Measurements from ENCODE around the gene GRK6. TPM values are rescaled to one million over a fixed set of nuclear protein-coding genes. Genes with fewer than 3 reads are reported as not detected.
"Not testable (repeated sequence)": the region's sequence is repeated elsewhere in the genome, so short reads cannot be mapped to it uniquely, and the experiment has no call there.

The GRK6 gene
- total RNA-seq, 4 donors from 2014 or later: 29.1 to 62.2 (median 37.1) TPM

GRCh38 chr5:177484902-177485549 is 58.5 kb downstream of the GRK6 start:
- peaks cover 44% of the 10 kb centered on the region for H3K36me3 ChIP-seq
- H3K4me1 ChIP-seq: no peaks in the 10 kb centered on the region
- no peaks in the 10 kb centered on the region for H3K9me3 ChIP-seq
- TF ChIP-seq EP300 (IDR thresholded peaks at IDR 0.05) (no peak), POLR2AphosphoS5 (IDR thresholded peaks at IDR 0.05) (no peak), POLR2A (IDR thresholded peaks at IDR 0.05) (no peak), CTCF (IDR thresholded peaks at IDR 0.05) (no peak)
- no peak overlapping the region for H3K4me3 ChIP-seq
- H3K27ac ChIP-seq: no peak overlapping the region
- H3K27me3 ChIP-seq: no peaks in the 10 kb centered on the region
- WGBS: 80% methylated on average over 11 of the region's 13 CpGs
- DNase-seq (ENCODE audit: low spot score in 2 of 2): no peak

GRCh38 chr5:177485753-177486152 is 59.3 kb downstream of the GRK6 start:
- not testable (repeated sequence) for H3K4me3 ChIP-seq; H3K27ac ChIP-seq; DNase-seq (ENCODE audit: low spot score in 2 of 2); H3K27me3 ChIP-seq; H3K9me3 ChIP-seq; H3K4me1 ChIP-seq
- WGBS: 100% methylated on average over 3 of the region's 3 CpGs
- peaks cover 51% of the 10 kb centered on the region for H3K36me3 ChIP-seq

GRCh38 chr5:177486256-177486655 is 59.8 kb downstream of the GRK6 start:
- TF ChIP-seq EP300 (IDR thresholded peaks at IDR 0.05): no peak
- no peak for TF ChIP-seq POLR2AphosphoS5 (IDR thresholded peaks at IDR 0.05)
- TF ChIP-seq CTCF (IDR thresholded peaks at IDR 0.05): no peak
- no peak for TF ChIP-seq POLR2A (IDR thresholded peaks at IDR 0.05)
- 100% methylated on average over 3 of the region's 3 CpGs for WGBS
- H3K36me3 ChIP-seq: peaks cover 56% of the 10 kb centered on the region
- H3K4me1 ChIP-seq: no peaks in the 10 kb centered on the region
- no peaks in the 10 kb centered on the region for H3K9me3 ChIP-seq
- H3K27ac ChIP-seq: no peak overlapping the region
- H3K4me3 ChIP-seq: no peak overlapping the region
- no peak for DNase-seq (ENCODE audit: low spot score in 2 of 2)
- no peaks in the 10 kb centered on the region for H3K27me3 ChIP-seq

- no peak overlapping the region for H3K27ac ChIP-seq
- H3K9me3 ChIP-seq: no peaks in the 10 kb centered on the region
- H3K4me1 ChIP-seq: no peaks in the 10 kb centered on the region
- H3K36me3 ChIP-seq: peaks cover 65% of the 10 kb centered on the region
- TF ChIP-seq POLR2AphosphoS5 (IDR thresholded peaks at IDR 0.05): no peak
- TF ChIP-seq CTCF (IDR thresholded peaks at IDR 0.05): no peak
- TF ChIP-seq POLR2A (IDR thresholded peaks at IDR 0.05): no peak
- no peak for TF ChIP-seq EP300 (IDR thresholded peaks at IDR 0.05)
- DNase-seq (ENCODE audit: low spot score in 2 of 2): no peak
- H3K4me3 ChIP-seq: no peak overlapping the region
- H3K27me3 ChIP-seq: no peaks in the 10 kb centered on the region
- 93% methylated on average over 8 of the region's 8 CpGs for WGBS
Measured at GRCh38 chr5:177487144-177487543, 60.7 kb downstream of the GRK6 start.

GRCh38 chr5:177487975-177488374 is 61.5 kb downstream of the GRK6 start:
- H3K4me1 ChIP-seq: peaks cover 2% of the 10 kb centered on the region
- 90% methylated on average over 9 of the region's 15 CpGs for WGBS
- H3K27ac ChIP-seq: no peak overlapping the region
- H3K27me3 ChIP-seq: no peaks in the 10 kb centered on the region
- H3K36me3 ChIP-seq: peaks cover 69% of the 10 kb centered on the region
- DNase-seq (ENCODE audit: low spot score in 2 of 2): no peak
- H3K9me3 ChIP-seq: no peaks in the 10 kb centered on the region
- no peak overlapping the region for H3K4me3 ChIP-seq
- TF ChIP-seq POLR2AphosphoS5 (IDR thresholded peaks at IDR 0.05) (no peak), CTCF (IDR thresholded peaks at IDR 0.05) (no peak), POLR2A (IDR thresholded peaks at IDR 0.05) (no peak), EP300 (IDR thresholded peaks at IDR 0.05) (no peak)
